Loucy (cell line): ENCODE data around the gene NPB.

Source experiments
- H2AFZ ChIP-seq: fragments of 200-600 bp; sonication (generic); 2 replicates; pipeline ENCODE4 v1.6.0; 2016; ENCODE audit warnings: antibody characterized with exemption, mild to moderate bottlenecking, low read length, moderate library complexity
- H3F3A ChIP-seq: fragments of 200-600 bp; 2 replicates; pipeline ENCODE4 v1.6.0; 2016; ENCODE audit warnings: antibody characterized with exemption, low read depth, mild to moderate bottlenecking
- H3K27me3 ChIP-seq: fragments of 200-600 bp; sonication (generic); 2 replicates; pipeline ENCODE4 v1.6.1; 2014; ENCODE audit warnings: low read length, mild to moderate bottlenecking; ENCODE audit not compliant: insufficient read depth, poor library complexity, severe bottlenecking
- H3K36me3 ChIP-seq: fragments of 200-600 bp; sonication (generic); 2 replicates; pipeline ENCODE4 v1.6.1; 2016; ENCODE audit warnings: low read length; ENCODE audit not compliant: insufficient read depth
- H3K4me1 ChIP-seq: fragments of 200-600 bp; sonication (generic); 2 replicates; pipeline ENCODE4 v1.5.1; 2014; ENCODE audit warnings: low read length, mild to moderate bottlenecking; ENCODE audit not compliant: insufficient read depth, poor library complexity, severe bottlenecking
- H3K4me2 ChIP-seq: fragments of 200-600 bp; sonication (generic); 2 replicates; pipeline ENCODE4 v1.6.0; 2014; ENCODE audit warnings: antibody characterized with exemption, low read length, low read depth, mild to moderate bottlenecking; ENCODE audit not compliant: poor library complexity, severe bottlenecking
- H3K4me3 ChIP-seq: fragments of 200-600 bp; sonication (generic); 2 replicates; pipeline ENCODE4 v1.5.1; 2014; ENCODE audit warnings: low read length, mild to moderate bottlenecking, mixed read lengths; ENCODE audit not compliant: poor library complexity, severe bottlenecking
- H3K79me2 ChIP-seq: fragments of 200-600 bp; sonication (generic); 2 replicates; pipeline ENCODE4 v1.6.1; 2014; ENCODE audit warnings: low read length; ENCODE audit not compliant: insufficient read depth
- H3K9ac ChIP-seq: fragments of 200-600 bp; sonication (generic); 2 replicates; pipeline ENCODE4 v1.6.0; 2014; ENCODE audit warnings: mild to moderate bottlenecking, low read depth, low read length, moderate library complexity; ENCODE audit not compliant: poor library complexity, severe bottlenecking
- H3K9me2 ChIP-seq: fragments of 200-600 bp; sonication (generic); replicated peaks from 2 replicates; pipeline ENCODE4 v1.6.1; 2016; ENCODE audit warnings: low read depth, low read length, mixed read lengths
- H3K9me3 ChIP-seq: fragments of 200-600 bp; sonication (generic); 2 replicates; pipeline ENCODE4 v1.6.1; 2014; ENCODE audit warnings: mild to moderate bottlenecking, antibody characterized with exemption, low read length, low read depth; ENCODE audit not compliant: insufficient read depth
- H4K20me1 ChIP-seq: fragments of 200-600 bp; sonication (generic); 2 replicates; pipeline ENCODE4 v1.6.0; 2014; ENCODE audit warnings: antibody characterized with exemption, low read length, mild to moderate bottlenecking; ENCODE audit not compliant: insufficient read depth, poor library complexity, severe bottlenecking
- CTCF ChIP-seq: fragments of 200-600 bp; sonication (generic); conservative IDR thresholded peaks from 2 replicates; pipeline ENCODE4 v1.5.1; 2014; ENCODE audit warnings: mild to moderate bottlenecking, antibody characterized with exemption, low read length
- EZH2phosphoT487 ChIP-seq: fragments of 200-600 bp; IDR thresholded peaks from 2 replicates; pipeline ENCODE4 v1.6.1; 2018; ENCODE audit warnings: antibody characterized with exemption, mild to moderate bottlenecking, moderate library complexity, borderline replicate concordance

NPB gene

GRCh38 chr17:81895400-81895799 is 6.6 kb upstream of the NPB start:
- Histone ChIP-seq H3K9me2 (no peaks in the 10 kb centered on the region), H3K4me2 (no peak overlapping the region), H3K27me3 (peaks cover 7% of the 10 kb centered on the region), H4K20me1 (peaks cover 7% of the 10 kb centered on the region), H3K9me3 (no peaks in the 10 kb centered on the region), H3K4me3 (no peak overlapping the region), H3K79me2 (peaks cover 38% of the 10 kb centered on the region), H3F3A (peaks cover 6% of the 10 kb centered on the region), H3K4me1 (peaks cover 5% of the 10 kb centered on the region), H3K36me3 (no peaks in the 10 kb centered on the region), H2AFZ (no peak overlapping the region), H3K9ac (no peak overlapping the region)
- TF ChIP-seq EZH2phosphoT487 = no peak
- no peak for TF ChIP-seq CTCF

DNA sequence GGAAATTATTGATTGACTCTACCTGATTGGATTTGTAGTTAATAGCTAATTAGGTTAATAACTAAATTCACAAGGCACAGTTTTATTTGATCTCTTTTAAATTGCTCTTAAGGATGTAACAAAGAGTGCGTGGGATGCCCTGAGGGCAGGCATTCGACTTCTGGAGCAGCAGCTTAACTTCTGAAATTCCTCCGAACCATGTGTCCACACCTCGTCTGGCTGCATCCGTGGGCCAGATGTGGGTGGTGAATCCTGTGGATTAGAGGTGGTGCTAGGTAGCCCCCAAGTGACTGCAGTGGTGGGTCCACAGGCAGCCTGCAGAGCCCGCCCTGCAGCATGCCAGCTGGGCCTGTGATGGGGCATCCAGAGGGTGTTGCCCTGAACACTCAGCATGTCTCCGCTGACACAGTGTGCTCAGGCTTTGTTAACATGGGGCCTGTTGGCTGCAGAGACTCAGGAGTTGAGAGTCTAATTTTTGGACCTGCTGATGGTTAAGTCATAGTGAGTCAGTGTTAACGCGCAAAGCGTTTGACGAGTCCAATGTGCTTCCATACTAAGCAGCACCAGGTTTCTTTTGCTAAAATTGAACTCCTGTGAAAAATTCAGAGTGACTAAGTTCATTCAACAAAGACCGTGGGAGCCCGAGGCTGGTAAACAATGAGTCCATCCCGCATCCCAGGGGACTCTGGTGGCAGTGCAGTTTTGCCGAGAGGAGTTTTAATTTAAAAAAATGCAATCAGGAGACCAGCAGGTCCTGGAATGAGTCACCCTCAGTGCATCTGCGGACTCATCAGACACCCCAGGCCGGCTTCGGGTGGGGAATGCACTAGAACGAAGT is 3.8 kb upstream of the NPB start:
- Histone ChIP-seq H3K9ac (no peak overlapping the region), H3K9me2 (no peaks in the 10 kb centered on the region), H3K4me2 (no peak overlapping the region), H3K9me3 (no peaks in the 10 kb centered on the region), H3K79me2 (peaks cover 17% of the 10 kb centered on the region; the same call in 1 of the 2 replicates), H3K4me1 (no peaks in the 10 kb centered on the region), H4K20me1 (no peaks in the 10 kb centered on the region), H3F3A (no peaks in the 10 kb centered on the region; the same call in 1 of the 2 replicates), H3K4me3 (no peak overlapping the region), H2AFZ (no peak overlapping the region), H3K36me3 (no peaks in the 10 kb centered on the region), H3K27me3 (no peaks in the 10 kb centered on the region)
- no peak for TF ChIP-seq EZH2phosphoT487
- TF ChIP-seq CTCF = no peak

DNA sequence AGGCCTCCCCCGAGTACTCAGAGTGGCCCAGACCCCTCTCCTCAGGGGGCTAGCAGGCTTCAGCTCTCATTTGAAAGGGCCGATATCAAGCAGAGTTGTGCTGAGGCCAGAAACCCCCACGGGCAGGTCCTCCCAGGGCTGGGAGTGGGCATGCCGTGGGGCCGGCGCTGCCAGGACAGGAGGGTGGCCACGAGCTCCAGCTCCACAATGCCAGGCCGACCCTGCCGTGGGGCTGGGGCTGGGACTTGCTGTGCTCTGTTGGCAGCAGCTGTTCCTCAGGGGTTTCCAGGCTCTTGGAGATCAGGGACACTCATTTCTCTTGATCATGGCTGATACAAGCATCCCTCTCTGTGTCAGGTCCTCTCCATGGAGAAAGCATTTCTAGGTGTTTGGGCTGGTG is 3.2 kb upstream of the NPB start:
- no peak overlapping the region for H3K4me2 ChIP-seq
- TF ChIP-seq EZH2phosphoT487 (no peak), CTCF (no peak)

More for the DNA sequence above, 3.2 kb upstream of the NPB start:
- Histone ChIP-seq H4K20me1 (no peaks in the 10 kb centered on the region), H3K27me3 (no peaks in the 10 kb centered on the region), H3K9me3 (no peaks in the 10 kb centered on the region), H3K4me1 (no peaks in the 10 kb centered on the region), H3K9me2 (no peaks in the 10 kb centered on the region), H3K9ac (no peak overlapping the region), H3K4me3 (no peak overlapping the region), H3K36me3 (no peaks in the 10 kb centered on the region), H3F3A (no peaks in the 10 kb centered on the region; the same call in 1 of the 2 replicates), H2AFZ (no peak overlapping the region), H3K79me2 (peaks cover 11% of the 10 kb centered on the region; the same call in 1 of the 2 replicates)
